MCF 10A (cell line): ENCODE results near the gene FOLR2. TPM values are rescaled to one million over a fixed set of nuclear protein-coding genes. Genes with fewer than 3 reads are reported as not detected.
"Not testable (repeated sequence)": the region's sequence is repeated elsewhere in the genome, so short reads cannot be mapped to it uniquely, and the experiment has no call there.

Experiments
- Bru-seq: library from RNA; stranded (reverse); fragments of 400-500 nt; gene quantifications from one replicate; lab custom pipeline; 2021; lab: Mats Ljungman, UMichigan
- BruChase-seq, 2 experiments: library from RNA; stranded (reverse); fragments of 400-500 nt; gene quantifications; one replicate each; lab custom pipeline; 2021; lab: Mats Ljungman, UMichigan
- BruUV-seq: library from RNA; stranded (reverse); fragments of 400-500 nt; replicated peaks from 2 replicates; lab custom pipeline; 2021; lab: Mats Ljungman, UMichigan
- CTCF ChIA-PET: fragments of 300-600 bp; sonication (Branson Sonifier 250); formaldehyde crosslinking; extraction: SDS; loops from one replicate; lab custom pipeline; 2021; ENCODE audit warnings: antibody characterized with exemption, inconsistent platforms; lab: Yijun Ruan, JAX
- POLR2A ChIA-PET: fragments of 300-600, 350-650 bp; sonication (Branson Sonifier 250); formaldehyde crosslinking; extraction: SDS; loops from one replicate; lab custom pipeline; 2020; ENCODE audit warnings: antibody characterized with exemption, inconsistent platforms; lab: Yijun Ruan, JAX
- DNase-seq: peaks from one replicate; pipeline ENCODE4 v3.0.0-alpha.2; 2018; ENCODE audit not compliant: unreplicated experiment
- H3K27ac Mint-ChIP-seq: one replicate; pipeline ENCODE4 v1.8.0; 2022; ENCODE audit warnings: mild to moderate bottlenecking, low read depth, mixed read lengths; ENCODE audit not compliant: unreplicated experiment
- H3K27me3 Mint-ChIP-seq: one replicate; pipeline ENCODE4 v1.8.0; 2022; ENCODE audit warnings: mixed read lengths; ENCODE audit not compliant: insufficient read depth, unreplicated experiment
- H3K36me3 Mint-ChIP-seq: one replicate; pipeline ENCODE4 v1.8.0; 2022; ENCODE audit warnings: mild to moderate bottlenecking, moderate library complexity, mixed read lengths; ENCODE audit not compliant: insufficient read depth, unreplicated experiment
- H3K4me1 Mint-ChIP-seq: one replicate; pipeline ENCODE4 v1.8.0; 2022; ENCODE audit warnings: mixed read lengths; ENCODE audit not compliant: insufficient read depth, unreplicated experiment
- H3K4me3 Mint-ChIP-seq: one replicate; pipeline ENCODE4 v1.8.0; 2022; ENCODE audit warnings: mild to moderate bottlenecking, moderate library complexity, mixed read lengths; ENCODE audit not compliant: unreplicated experiment
- H3K9me3 Mint-ChIP-seq: one replicate; pipeline ENCODE4 v1.8.0; 2022; ENCODE audit warnings: mixed read lengths; ENCODE audit not compliant: unreplicated experiment
- intact Hi-C: fragments of 100-400 bp; cut with micrococcal nuclease; formaldehyde crosslinking; loops from 2 replicates; pipeline ENCODE4 v1.14.1; 2022
- long read RNA-seq: library from polyadenylated mRNA; stranded (forward); transcript quantifications from one replicate; pipeline ENCODE4 v2.0.0, GENCODE V29; 2022
- total RNA-seq: library from RNA; stranded (reverse); gene quantifications from 2 replicates; pipeline ENCODE4 v1.2.3, GENCODE V29; 2022
- TF ChIP-seq, protein P1 (sequence below): fragments of 200-600 bp; IDR thresholded peaks from one replicate; pipeline ENCODE4 v1.8.0; 2022; ENCODE audit warnings: antibody characterized with exemption, mild to moderate bottlenecking; ENCODE audit not compliant: unreplicated experiment

The FOLR2 gene
- total RNA-seq (not detected in 2 replicates), Bru-seq, nascent RNA (not detected), BruChase-seq, experiment 1, labeled RNA remaining after a 6-hour chase (not detected), BruChase-seq, experiment 2, labeled RNA remaining after a 2-hour chase (not detected)
- long read RNA-seq, result 0 reads

DNA sequence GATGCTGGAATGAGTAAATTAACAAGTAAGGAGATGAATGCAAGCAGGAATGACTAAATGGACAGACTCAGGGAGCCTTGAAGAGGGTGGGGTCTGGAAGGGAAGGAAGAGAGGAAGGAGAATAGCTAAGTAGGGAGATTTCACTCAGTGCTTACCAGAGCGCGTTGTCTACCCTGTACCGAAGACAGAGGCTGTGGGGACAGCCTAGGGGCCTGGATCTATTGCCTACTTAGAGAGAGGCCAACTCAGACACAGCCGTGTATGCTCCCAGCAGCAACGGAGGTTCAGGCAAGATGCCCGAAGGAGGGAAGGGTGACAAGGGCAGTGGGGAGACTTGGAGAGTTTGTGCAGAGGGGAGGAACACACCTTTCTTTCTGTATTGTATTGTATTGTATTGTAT is at the start of gene FOLR2:
Gene FOLR2, plus strand, starts transcription at position 157 of the 400 bp plus-strand sequence. CDS start 1,791 bp downstream, outside the sequence.
- Mint-ChIP-seq H3K27me3 (peaks cover 58% of the 10 kb centered on the region), H3K9me3 (no peaks in the 10 kb centered on the region), H3K36me3 (no peaks in the 10 kb centered on the region), H3K27ac (no peak within 1 kb of the TSS), H3K4me3 (no peak within 1 kb of the TSS), H3K4me1 (no peaks in the 10 kb centered on the region)
- BruUV-seq, result no TSS peak
- ChIA-PET POLR2A (no interaction called here), CTCF (interaction anchor here (0.7 to 1.1 kb wide), 3 partner anchors 33 to 234 kb away, joined by 3 to 5 read pairs (median 3); partner anchors contain the start of gene CLPB)
- intact Hi-C loops, result no loop called here
- TF ChIP-seq, protein P1, sequence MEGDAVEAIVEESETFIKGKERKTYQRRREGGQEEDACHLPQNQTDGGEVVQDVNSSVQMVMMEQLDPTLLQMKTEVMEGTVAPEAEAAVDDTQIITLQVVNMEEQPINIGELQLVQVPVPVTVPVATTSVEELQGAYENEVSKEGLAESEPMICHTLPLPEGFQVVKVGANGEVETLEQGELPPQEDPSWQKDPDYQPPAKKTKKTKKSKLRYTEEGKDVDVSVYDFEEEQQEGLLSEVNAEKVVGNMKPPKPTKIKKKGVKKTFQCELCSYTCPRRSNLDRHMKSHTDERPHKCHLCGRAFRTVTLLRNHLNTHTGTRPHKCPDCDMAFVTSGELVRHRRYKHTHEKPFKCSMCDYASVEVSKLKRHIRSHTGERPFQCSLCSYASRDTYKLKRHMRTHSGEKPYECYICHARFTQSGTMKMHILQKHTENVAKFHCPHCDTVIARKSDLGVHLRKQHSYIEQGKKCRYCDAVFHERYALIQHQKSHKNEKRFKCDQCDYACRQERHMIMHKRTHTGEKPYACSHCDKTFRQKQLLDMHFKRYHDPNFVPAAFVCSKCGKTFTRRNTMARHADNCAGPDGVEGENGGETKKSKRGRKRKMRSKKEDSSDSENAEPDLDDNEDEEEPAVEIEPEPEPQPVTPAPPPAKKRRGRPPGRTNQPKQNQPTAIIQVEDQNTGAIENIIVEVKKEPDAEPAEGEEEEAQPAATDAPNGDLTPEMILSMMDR, result no peak
- no peak for DNase-seq

DNA sequence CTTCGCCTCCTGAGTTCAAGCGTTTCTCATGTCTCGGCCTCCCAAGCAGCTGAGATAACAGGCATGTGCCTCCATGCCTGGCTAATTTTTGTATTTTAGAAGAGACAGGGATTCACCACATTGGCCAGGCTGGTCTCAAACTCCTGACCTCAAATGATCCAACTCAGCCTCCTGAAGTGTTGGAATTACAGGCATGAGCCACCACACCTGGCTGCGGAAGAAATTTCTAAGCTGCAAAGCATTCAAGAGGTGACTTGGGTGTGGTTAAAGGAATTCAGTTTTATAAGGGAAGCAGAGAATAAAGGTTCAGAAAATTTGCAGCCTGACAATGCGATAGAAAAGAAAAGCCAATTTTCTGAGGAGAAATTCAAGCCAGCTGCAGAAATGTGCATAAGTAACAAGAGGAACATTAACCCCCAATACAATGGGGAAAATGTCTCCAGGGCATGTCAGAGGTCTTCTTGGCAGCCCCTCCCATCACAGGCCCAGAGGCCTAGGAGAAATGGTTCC is 47.5 kb upstream of the FOLR2 start:
- H3K4me3 Mint-ChIP-seq, BruUV-seq, H3K9me3 Mint-ChIP-seq, H3K36me3 Mint-ChIP-seq, H3K4me1 Mint-ChIP-seq, intact Hi-C loops, H3K27ac Mint-ChIP-seq, DNase-seq, H3K27me3 Mint-ChIP-seq: not testable (repeated sequence)
- ChIA-PET POLR2A (interaction anchor here (0.6 to 1.2 kb wide), 4 partner anchors 9 to 51 kb away, joined by 3 read pairs; no protein-coding TSS in a partner anchor), CTCF (interaction anchor here (0.6 to 5.1 kb wide), 4 partner anchors 15 to 205 kb away, joined by 3 to 22 read pairs (median 5); no protein-coding TSS in a partner anchor)

DNA sequence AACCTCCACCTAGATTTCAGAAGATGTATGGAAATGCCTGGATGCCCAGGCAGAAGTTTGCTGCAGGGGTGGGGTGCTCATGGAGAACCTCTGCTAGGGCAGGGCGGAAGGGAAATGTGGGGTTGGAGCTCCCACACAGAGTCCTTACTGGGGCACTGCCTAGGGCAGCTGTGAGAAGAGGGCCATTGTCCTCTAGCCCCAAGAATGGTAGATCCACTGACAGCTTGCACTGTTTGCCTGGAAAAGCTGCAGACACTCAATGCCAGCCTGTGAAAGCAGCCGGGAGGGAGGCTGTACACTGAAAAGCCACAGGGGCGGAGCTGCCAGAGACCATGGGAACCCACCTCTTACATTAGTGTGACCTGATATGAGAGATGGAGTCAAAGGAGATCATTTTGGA is 46.8 kb upstream of the FOLR2 start:
- H3K27ac Mint-ChIP-seq, intact Hi-C loops, H3K9me3 Mint-ChIP-seq, BruUV-seq, H3K4me1 Mint-ChIP-seq, H3K36me3 Mint-ChIP-seq, H3K27me3 Mint-ChIP-seq, DNase-seq, H3K4me3 Mint-ChIP-seq: not testable (repeated sequence)
- ChIA-PET CTCF (interaction anchor here (0.6 to 5.1 kb wide), 4 partner anchors 14 to 205 kb away, joined by 3 to 22 read pairs (median 5); no protein-coding TSS in a partner anchor), POLR2A (interaction anchor here (0.8 to 1.1 kb wide), 3 partner anchors 25 to 57 kb away, joined by 3 read pairs; partner anchors contain the start of gene ANAPC15)

DNA sequence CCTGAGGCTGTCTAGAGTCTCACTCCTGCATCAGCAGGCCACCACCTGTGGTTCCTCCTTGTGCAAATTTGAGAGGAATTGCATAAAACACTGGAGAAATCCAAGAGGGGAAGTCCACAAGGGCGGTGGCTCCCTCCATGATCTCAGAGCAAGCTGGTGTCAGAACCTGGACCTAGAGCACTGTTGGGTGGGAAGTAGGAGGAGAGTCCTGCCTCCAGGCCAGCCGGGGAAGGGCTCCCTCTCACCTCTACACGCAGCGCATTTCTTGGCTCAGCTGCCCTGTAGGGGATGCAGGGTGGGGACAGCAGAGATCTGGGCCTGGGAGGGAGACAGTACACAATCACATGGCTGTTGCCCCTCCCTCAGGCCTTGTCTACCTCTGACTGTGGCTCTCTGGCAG is 44.6 kb upstream of the FOLR2 start:
- DNase-seq, H3K27me3 Mint-ChIP-seq, H3K36me3 Mint-ChIP-seq, H3K9me3 Mint-ChIP-seq, H3K4me3 Mint-ChIP-seq, BruUV-seq, intact Hi-C loops, H3K27ac Mint-ChIP-seq: not testable (repeated sequence)
- peaks cover 11% of the 10 kb centered on the region for H3K4me1 Mint-ChIP-seq
- ChIA-PET POLR2A (interaction anchor here (0.9 kb wide), 1 partner anchor 16 kb away, joined by 3 read pairs; no protein-coding TSS in a partner anchor), CTCF (interaction anchor here (0.7 kb wide), 1 partner anchor 34 kb away, joined by 3 read pairs; no protein-coding TSS in a partner anchor)

DNA sequence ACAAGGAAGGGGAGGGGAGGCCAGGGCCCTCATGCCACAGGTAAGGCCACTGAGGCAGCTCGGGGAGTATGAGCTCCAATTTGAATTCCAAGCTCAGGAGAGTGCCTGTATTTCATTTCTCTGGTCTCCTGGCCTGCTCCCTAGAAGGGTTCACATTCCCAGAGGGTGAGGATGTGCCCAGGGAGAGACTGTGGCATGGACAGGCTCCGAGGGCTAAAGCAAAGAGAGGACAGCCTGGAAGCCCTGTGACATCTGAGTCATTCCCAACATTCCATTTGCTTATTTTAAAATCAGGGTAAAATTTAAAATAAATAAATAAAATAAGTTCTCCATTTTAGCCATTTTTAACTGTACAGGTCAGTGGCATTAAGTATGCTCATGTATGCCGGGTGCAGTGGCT is 43.3 kb upstream of the FOLR2 start:
- Mint-ChIP-seq H3K27ac (no peak overlapping the region), H3K36me3 (no peaks in the 10 kb centered on the region), H3K9me3 (no peaks in the 10 kb centered on the region), H3K4me1 (peaks cover 11% of the 10 kb centered on the region), H3K4me3 (no peak overlapping the region), H3K27me3 (no peaks in the 10 kb centered on the region)
- no TSS peak for BruUV-seq
- DNase-seq, result no peak
- ChIA-PET POLR2A (interaction anchor here (0.5 to 2.3 kb wide), 5 partner anchors 17 to 1404 kb away, joined by 3 to 12 read pairs (median 4); no protein-coding TSS in a partner anchor), CTCF (interaction anchor here (2.4 kb wide), 1 partner anchor 29 kb away, joined by 9 read pairs; no protein-coding TSS in a partner anchor)
- intact Hi-C loops, result no loop called here
- TF ChIP-seq, protein P1, result no peak
